Astrocyte (in vitro differentiated cells and primary cell): ENCODE data around the gene A4GNT.

Experiments used
- EZH2 ChIP-seq: IDR thresholded peaks from 2 replicates; pipeline ENCODE4 v1.6.1; 2012; ENCODE audit warnings: mild to moderate bottlenecking, low read length, inconsistent platforms; ENCODE audit not compliant: insufficient read depth
- TF ChIP-seq, protein P1 (sequence below): IDR thresholded peaks from 2 replicates; pipeline ENCODE4 v1.5.1; 2011; ENCODE audit warnings: low read depth, mild to moderate bottlenecking, inconsistent platforms, low read length, moderate library complexity; ENCODE audit not compliant: insufficient read depth

DNA sequence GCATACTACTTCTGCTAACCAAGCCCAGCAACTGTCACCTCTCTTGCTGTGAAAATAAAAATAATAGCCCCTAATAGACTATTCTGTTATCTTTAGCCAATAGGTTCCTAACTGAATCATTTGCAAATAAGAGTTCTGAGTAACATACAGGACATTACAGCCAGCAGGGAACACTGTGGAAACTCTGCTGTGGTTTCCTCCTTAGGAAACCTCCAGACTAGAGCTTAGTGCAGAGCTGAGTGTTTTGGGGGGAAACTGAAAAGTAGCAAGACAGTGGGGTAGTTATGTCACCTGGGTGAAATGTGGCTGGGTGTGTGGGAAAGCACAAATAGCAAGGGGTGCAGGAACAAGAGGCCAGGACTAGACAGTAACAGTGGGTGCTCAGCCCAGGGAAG, 49.2 kb downstream of the A4GNT start:
- TF ChIP-seq, protein P1, sequence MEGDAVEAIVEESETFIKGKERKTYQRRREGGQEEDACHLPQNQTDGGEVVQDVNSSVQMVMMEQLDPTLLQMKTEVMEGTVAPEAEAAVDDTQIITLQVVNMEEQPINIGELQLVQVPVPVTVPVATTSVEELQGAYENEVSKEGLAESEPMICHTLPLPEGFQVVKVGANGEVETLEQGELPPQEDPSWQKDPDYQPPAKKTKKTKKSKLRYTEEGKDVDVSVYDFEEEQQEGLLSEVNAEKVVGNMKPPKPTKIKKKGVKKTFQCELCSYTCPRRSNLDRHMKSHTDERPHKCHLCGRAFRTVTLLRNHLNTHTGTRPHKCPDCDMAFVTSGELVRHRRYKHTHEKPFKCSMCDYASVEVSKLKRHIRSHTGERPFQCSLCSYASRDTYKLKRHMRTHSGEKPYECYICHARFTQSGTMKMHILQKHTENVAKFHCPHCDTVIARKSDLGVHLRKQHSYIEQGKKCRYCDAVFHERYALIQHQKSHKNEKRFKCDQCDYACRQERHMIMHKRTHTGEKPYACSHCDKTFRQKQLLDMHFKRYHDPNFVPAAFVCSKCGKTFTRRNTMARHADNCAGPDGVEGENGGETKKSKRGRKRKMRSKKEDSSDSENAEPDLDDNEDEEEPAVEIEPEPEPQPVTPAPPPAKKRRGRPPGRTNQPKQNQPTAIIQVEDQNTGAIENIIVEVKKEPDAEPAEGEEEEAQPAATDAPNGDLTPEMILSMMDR = no peak
- TF ChIP-seq EZH2 = no peak
